ENCODE results near the gene CABP4.

DNA sequence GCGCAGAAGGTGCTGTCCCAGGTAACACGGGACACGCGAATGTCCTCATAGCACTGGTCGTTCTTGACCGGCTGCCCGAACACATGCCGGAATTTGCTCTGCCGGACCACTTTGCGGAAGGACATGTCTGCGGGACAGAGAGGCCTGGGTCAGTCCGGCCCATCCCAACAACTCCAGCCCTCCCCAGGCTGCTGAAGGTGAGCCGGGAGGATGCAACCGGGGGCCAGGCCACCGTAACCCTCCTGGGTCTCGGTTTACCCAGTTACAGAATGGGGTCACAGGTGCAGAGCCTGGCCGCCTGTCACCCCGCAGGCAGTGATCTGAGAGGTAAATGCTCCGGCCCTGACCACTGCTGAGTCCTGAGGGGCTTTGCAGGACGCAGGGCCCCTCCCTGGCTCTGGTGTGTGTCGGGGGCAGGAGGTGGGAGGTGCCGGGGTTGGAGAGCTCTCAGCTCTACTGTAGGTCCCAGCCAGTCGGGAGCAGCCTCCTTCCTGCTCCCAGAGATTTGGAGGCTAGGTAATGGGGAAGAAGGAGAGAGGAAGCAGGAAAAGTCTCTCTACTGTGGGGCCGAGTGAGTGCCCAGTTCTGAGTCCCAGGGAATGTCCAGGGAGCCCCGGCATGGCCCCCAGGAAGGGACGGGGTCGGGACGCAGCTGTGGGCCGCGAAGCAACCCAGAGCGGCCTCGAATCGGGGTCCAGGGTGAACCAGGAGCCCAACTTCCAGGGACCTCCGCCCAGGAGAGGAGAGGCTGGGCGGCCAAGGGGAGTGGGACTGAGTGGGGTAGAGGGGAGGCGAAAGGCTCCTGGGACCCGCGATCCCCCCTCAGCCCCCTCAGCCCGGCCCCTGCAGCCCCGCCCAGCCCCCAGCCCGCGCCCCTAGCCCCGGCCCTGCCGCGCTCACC, 12.4 kb upstream of the CABP4 start:
- TF ChIP-seq, protein P1, sequence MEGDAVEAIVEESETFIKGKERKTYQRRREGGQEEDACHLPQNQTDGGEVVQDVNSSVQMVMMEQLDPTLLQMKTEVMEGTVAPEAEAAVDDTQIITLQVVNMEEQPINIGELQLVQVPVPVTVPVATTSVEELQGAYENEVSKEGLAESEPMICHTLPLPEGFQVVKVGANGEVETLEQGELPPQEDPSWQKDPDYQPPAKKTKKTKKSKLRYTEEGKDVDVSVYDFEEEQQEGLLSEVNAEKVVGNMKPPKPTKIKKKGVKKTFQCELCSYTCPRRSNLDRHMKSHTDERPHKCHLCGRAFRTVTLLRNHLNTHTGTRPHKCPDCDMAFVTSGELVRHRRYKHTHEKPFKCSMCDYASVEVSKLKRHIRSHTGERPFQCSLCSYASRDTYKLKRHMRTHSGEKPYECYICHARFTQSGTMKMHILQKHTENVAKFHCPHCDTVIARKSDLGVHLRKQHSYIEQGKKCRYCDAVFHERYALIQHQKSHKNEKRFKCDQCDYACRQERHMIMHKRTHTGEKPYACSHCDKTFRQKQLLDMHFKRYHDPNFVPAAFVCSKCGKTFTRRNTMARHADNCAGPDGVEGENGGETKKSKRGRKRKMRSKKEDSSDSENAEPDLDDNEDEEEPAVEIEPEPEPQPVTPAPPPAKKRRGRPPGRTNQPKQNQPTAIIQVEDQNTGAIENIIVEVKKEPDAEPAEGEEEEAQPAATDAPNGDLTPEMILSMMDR (IDR thresholded peaks at IDR 0.05), result no peak
- TF ChIP-seq, protein P2, sequence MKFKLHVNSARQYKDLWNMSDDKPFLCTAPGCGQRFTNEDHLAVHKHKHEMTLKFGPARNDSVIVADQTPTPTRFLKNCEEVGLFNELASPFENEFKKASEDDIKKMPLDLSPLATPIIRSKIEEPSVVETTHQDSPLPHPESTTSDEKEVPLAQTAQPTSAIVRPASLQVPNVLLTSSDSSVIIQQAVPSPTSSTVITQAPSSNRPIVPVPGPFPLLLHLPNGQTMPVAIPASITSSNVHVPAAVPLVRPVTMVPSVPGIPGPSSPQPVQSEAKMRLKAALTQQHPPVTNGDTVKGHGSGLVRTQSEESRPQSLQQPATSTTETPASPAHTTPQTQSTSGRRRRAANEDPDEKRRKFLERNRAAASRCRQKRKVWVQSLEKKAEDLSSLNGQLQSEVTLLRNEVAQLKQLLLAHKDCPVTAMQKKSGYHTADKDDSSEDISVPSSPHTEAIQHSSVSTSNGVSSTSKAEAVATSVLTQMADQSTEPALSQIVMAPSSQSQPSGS (CRISPR knock-in tag; IDR thresholded peaks at IDR 0.05; ENCODE audit: borderline replicate concordance, low read depth), result no peak
- TF ChIP-seq, protein P3, sequence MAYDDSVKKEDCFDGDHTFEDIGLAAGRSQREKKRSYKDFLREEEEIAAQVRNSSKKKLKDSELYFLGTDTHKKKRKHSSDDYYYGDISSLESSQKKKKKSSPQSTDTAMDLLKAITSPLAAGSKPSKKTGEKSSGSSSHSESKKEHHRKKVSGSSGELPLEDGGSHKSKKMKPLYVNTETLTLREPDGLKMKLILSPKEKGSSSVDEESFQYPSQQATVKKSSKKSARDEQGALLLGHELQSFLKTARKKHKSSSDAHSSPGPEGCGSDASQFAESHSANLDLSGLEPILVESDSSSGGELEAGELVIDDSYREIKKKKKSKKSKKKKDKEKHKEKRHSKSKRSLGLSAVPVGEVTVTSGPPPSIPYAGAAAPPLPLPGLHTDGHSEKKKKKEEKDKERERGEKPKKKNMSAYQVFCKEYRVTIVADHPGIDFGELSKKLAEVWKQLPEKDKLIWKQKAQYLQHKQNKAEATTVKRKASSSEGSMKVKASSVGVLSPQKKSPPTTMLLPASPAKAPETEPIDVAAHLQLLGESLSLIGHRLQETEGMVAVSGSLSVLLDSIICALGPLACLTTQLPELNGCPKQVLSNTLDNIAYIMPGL (CRISPR knock-in tag; IDR thresholded peaks at IDR 0.05), result no peak
- TF ChIP-seq JUN (CRISPR knock-in tag; IDR thresholded peaks at IDR 0.05) (no peak), ZNF138 (CRISPR knock-in tag; conservative IDR thresholded peaks at IDR 0.05) (no peak)
- TF ChIP-seq, protein P4, sequence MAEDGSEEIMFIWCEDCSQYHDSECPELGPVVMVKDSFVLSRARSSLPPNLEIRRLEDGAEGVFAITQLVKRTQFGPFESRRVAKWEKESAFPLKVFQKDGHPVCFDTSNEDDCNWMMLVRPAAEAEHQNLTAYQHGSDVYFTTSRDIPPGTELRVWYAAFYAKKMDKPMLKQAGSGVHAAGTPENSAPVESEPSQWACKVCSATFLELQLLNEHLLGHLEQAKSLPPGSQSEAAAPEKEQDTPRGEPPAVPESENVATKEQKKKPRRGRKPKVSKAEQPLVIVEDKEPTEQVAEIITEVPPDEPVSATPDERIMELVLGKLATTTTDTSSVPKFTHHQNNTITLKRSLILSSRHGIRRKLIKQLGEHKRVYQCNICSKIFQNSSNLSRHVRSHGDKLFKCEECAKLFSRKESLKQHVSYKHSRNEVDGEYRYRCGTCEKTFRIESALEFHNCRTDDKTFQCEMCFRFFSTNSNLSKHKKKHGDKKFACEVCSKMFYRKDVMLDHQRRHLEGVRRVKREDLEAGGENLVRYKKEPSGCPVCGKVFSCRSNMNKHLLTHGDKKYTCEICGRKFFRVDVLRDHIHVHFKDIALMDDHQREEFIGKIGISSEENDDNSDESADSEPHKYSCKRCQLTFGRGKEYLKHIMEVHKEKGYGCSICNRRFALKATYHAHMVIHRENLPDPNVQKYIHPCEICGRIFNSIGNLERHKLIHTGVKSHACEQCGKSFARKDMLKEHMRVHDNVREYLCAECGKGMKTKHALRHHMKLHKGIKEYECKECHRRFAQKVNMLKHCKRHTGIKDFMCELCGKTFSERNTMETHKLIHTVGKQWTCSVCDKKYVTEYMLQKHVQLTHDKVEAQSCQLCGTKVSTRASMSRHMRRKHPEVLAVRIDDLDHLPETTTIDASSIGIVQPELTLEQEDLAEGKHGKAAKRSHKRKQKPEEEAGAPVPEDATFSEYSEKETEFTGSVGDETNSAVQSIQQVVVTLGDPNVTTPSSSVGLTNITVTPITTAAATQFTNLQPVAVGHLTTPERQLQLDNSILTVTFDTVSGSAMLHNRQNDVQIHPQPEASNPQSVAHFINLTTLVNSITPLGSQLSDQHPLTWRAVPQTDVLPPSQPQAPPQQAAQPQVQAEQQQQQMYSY (CRISPR knock-in tag; IDR thresholded peaks at IDR 0.05), result no peak
